Testis (tissue), 3 donors: ENCODE results near the gene NBAS. TPM values are rescaled to one million over a fixed set of nuclear protein-coding genes. Genes with fewer than 3 reads are reported as not detected.
A peak's percentile ranks its signal among the peaks of the same experiment; 100 is the strongest.

Experiments used
- DNase-seq: peaks from one replicate; pipeline ENCODE4 v3.0.0-alpha.2; 2019
- H3K27ac ChIP-seq, 2 donors: fragments of 200-600 bp; sonication (generic); one replicate each; pipeline ENCODE4 v1.5.1; 2019
- H3K27me3 ChIP-seq: fragments of 200-600 bp; sonication (generic); one replicate; pipeline ENCODE4 v1.5.1; 2019
- H3K36me3 ChIP-seq: fragments of 200-600 bp; sonication (generic); one replicate; pipeline ENCODE4 v1.5.1; 2017; ENCODE audit warnings: low read depth; ENCODE audit errors: missing control alignments
- H3K4me1 ChIP-seq: fragments of 200-600 bp; sonication (generic); one replicate; pipeline ENCODE4 v1.5.1; 2019
- H3K4me3 ChIP-seq, 2 donors: fragments of 200-600 bp; sonication (generic); one replicate each; pipeline ENCODE4 v1.5.1; 2017 to 2019
- H3K9me3 ChIP-seq: fragments of 200-600 bp; sonication (generic); one replicate; pipeline ENCODE4 v1.5.1; 2017
- POLR2A ChIP-seq: fragments of 450-650 bp; IDR thresholded peaks from one replicate; pipeline ENCODE4 v1.6.1; 2017; ENCODE audit warnings: antibody characterized with exemption, mild to moderate bottlenecking, moderate library complexity
- WGBS, 2 donors: methylation state at CpG; one replicate each; pipeline ENCODE4 v1.1.5; 2018; 5-methylcytosine and 5-hydroxymethylcytosine counted together
- intact Hi-C: fragments of 100-400 bp; cut with DNase I; formaldehyde crosslinking; loops from one replicate; pipeline ENCODE4 v1.15.1; 2023; ENCODE audit warnings: low total_unique reads
- polyA plus RNA-seq: library from polyadenylated mRNA; stranded (reverse); fragments of 350-450 nt; fragmentation: Illumina TruSeq; extraction: RNeasy Lipid Tissue Mini Kit (QIAGEN cat#74804); gene quantifications from one replicate; pipeline ENCODE4 v1.2.3, GENCODE V29; 2014; ENCODE audit warnings: low read depth, low replicate concordance; ENCODE audit not compliant: insufficient read depth
- total RNA-seq, 2 donors: library from RNA; depleted of rRNA; stranded (reverse); fragments of >200 nt; gene quantifications; one replicate each; pipeline ENCODE4 v1.2.3, GENCODE V29; 2016
- TF ChIP-seq, protein P1 (sequence below), 3 experiments: fragments of 450-650 bp in 2 of 3; fragments of 200-600 bp in 1 of 3; sonication (generic) in 1 of 3; IDR thresholded peaks; one replicate each; pipeline ENCODE4 v1.5.1; 2016 to 2019; ENCODE audit warnings: antibody characterized with exemption in 3 of 3, mild to moderate bottlenecking in 2 of 3, moderate library complexity in 1 of 3

Gene NBAS
- total and polyA plus RNA-seq, 3 donors from 2014 or later: 75.8 to 84.2 (median 79.7) TPM

DNA sequence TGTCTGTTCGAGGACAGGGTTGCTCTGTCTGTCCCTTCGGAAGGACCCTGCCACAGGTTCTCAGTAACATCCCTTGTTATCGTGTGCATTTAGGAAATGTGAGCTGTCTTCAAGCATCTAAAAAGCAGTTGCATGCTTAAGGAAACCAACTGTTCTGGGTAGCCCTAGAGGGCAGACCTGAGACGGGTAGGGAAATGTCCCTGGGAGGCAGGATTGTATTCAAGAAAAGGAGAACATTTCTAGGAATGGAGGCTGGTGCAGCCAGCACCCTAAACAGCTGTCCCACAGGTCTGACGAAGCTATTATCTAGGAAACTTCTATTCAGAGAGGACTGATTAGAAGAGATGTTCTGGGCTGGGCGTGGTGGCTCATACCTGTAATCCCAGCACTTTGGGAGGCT lies 414.2 kb downstream of the NBAS start:
- H3K27me3 ChIP-seq: no peaks in the 10 kb centered on the region
- H3K36me3 ChIP-seq: no peaks in the 10 kb centered on the region
- H3K4me1 ChIP-seq: no peaks in the 10 kb centered on the region
- no peak overlapping the region for H3K27ac ChIP-seq
- no peaks in the 10 kb centered on the region for H3K9me3 ChIP-seq
- no peak for DNase-seq
- no peak overlapping the region for H3K4me3 ChIP-seq
- no peak for TF ChIP-seq POLR2A
- TF ChIP-seq, protein P1, sequence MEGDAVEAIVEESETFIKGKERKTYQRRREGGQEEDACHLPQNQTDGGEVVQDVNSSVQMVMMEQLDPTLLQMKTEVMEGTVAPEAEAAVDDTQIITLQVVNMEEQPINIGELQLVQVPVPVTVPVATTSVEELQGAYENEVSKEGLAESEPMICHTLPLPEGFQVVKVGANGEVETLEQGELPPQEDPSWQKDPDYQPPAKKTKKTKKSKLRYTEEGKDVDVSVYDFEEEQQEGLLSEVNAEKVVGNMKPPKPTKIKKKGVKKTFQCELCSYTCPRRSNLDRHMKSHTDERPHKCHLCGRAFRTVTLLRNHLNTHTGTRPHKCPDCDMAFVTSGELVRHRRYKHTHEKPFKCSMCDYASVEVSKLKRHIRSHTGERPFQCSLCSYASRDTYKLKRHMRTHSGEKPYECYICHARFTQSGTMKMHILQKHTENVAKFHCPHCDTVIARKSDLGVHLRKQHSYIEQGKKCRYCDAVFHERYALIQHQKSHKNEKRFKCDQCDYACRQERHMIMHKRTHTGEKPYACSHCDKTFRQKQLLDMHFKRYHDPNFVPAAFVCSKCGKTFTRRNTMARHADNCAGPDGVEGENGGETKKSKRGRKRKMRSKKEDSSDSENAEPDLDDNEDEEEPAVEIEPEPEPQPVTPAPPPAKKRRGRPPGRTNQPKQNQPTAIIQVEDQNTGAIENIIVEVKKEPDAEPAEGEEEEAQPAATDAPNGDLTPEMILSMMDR (IDR thresholded peaks at IDR 0.05): peak in 1 of 3 experiments; percentile 5
- intact Hi-C loops: no loop called here
- 89 to 93% methylated on average over 6 of the region's 6 CpGs for WGBS, 2 donors

DNA sequence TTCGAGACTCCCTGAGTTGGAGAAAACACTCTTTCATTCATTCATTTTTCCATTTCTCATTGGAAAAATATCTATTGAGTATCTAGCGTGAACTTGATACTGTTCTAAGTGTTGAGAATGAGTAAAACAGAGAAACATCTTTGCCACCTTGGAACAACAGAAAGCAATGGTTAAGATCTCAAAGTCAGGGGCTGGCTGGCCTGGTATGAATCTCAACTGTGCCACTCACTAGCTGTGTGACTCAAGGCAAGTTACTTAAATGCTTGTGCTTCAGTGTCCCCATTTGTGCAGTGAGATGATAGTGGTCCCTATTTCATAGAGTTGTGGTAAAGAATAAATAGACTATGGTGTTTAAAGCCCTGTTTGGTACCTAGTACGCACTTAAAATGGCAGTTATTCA lies 415.2 kb downstream of the NBAS start:
- no peak for DNase-seq
- intact Hi-C loops: no loop called here
- Histone ChIP-seq H3K4me3 (no peak overlapping the region), H3K27me3 (no peaks in the 10 kb centered on the region), H3K36me3 (no peaks in the 10 kb centered on the region), H3K27ac (no peak overlapping the region), H3K4me1 (no peaks in the 10 kb centered on the region), H3K9me3 (no peaks in the 10 kb centered on the region)
- WGBS, 2 donors: 94% methylated on average over 3 of the region's 3 CpGs
- no peak for TF ChIP-seq POLR2A
- TF ChIP-seq, protein P1 (IDR thresholded peaks at IDR 0.05): no peak

DNA sequence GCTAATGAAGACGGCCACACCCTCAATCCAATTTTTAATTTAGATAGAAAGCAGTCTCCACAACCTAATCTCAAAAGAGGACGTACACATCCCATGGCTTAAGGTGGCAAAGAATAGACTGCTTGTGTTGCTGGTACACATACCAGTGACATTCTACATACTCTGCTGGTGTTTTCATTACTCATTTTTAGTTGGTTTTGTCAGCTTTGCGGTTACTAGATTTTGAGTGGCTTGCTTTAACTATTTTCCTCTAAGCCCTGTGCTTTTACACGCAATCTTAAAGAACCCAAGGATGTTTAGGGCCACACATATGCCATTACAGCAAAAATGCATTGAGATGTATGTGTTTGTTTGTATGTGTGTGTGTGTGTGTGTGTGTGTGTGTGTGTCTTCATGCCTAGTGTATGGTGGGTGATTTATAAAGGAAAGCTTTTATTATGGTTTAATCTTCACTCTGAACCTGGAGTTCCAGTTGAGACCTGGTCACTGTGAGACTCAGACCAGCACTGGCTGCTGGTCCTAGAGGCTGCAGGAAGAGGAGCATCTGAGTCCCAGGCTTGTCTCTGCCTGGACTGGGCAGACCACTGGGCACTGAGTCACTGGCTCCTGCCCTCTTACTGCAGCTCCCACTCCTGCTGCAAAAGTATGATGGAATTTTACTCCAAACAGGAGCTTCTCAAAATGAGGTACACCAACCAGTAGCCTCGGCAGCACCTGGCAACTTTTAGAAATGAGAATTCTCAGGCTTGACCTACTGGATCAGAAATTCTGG lies 415.9 kb downstream of the NBAS start:
- intact Hi-C loops: no loop called here
- no peak for DNase-seq
- TF ChIP-seq, protein P1 (IDR thresholded peaks at IDR 0.05): no peak
- no peak for TF ChIP-seq POLR2A
- Histone ChIP-seq H3K27me3 (no peaks in the 10 kb centered on the region), H3K4me1 (no peaks in the 10 kb centered on the region), H3K27ac (no peak overlapping the region), H3K9me3 (no peaks in the 10 kb centered on the region), H3K36me3 (no peaks in the 10 kb centered on the region), H3K4me3 (no peak overlapping the region)
- 92 to 98% methylated on average over 5 of the region's 5 CpGs for WGBS, 2 donors

DNA sequence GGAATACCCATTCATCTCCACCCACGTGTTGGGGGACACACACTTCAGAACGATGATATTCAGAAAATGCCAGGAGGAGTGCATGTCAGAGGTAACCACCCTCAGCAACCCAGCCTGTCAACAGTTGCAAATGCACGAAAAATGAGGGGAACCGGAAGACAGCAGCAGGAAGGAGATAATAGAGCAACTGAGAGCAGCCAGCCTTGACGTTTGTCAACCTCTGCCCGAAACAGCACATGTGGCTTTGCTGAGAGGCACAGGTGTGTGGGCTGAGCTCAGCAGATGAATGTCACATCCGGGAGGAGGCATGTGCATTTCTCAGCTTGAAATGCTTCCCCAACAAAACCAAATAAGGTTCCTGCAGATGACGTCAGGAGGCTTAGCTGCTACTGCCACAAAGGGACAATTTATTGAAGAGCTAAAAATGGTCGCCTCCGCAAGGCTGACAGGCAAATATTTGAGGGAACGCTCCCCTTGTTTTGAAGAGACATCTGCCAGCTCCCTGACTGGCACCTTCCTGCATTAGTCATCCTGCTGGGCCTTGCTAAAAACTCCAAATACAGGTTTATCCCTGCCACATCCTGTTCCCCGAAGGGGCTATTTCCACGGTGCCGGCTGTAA lies 419.0 kb downstream of the NBAS start:
- Histone ChIP-seq H3K4me1 (no peaks in the 10 kb centered on the region), H3K27ac (no peak overlapping the region), H3K9me3 (no peaks in the 10 kb centered on the region), H3K27me3 (no peaks in the 10 kb centered on the region), H3K4me3 (no peak overlapping the region), H3K36me3 (no peaks in the 10 kb centered on the region)
- TF ChIP-seq, protein P1 (IDR thresholded peaks at IDR 0.05): no peak
- no peak for TF ChIP-seq POLR2A
- no peak for DNase-seq
- WGBS, 2 donors: 53 to 60% methylated on average over 14 of the region's 14 CpGs
- intact Hi-C loops: no loop called here
